Esophagus muscularis mucosa (tissue), 4 donors: ENCODE data around the gene ATP7A. TPM values are rescaled to one million over a fixed set of nuclear protein-coding genes. Genes with fewer than 3 reads are reported as not detected.
"Not testable (repeated sequence)": the region's sequence is repeated elsewhere in the genome, so short reads cannot be mapped to it uniquely, and the experiment has no call there.

ENCODE experiments used
- DNase-seq: peaks from one replicate; pipeline ENCODE4 v3.0.0-alpha.2; 2017; ENCODE audit errors: extremely low spot score
- H3K27ac ChIP-seq, 4 donors: fragments of 200-600 bp; sonication (generic); replicated peaks in 1 of 4; 1 replicate in 3 of 4; 2 replicates in 1 of 4; pipeline ENCODE4 v1.5.1; 2016 to 2019; ENCODE audit warnings: mild to moderate bottlenecking in 1 of 4
- H3K27me3 ChIP-seq, 4 donors: fragments of 200-600 bp; sonication (generic); one replicate each; pipeline versions ENCODE4 v1.5.1 to v1.6.0; 2016 to 2019
- H3K36me3 ChIP-seq, 4 donors: fragments of 200-600 bp; sonication (generic); one replicate each; pipeline ENCODE4 v1.5.1; 2016 to 2019
- H3K4me1 ChIP-seq, 4 donors: fragments of 200-600 bp; sonication (generic); one replicate each; pipeline ENCODE4 v1.5.1; 2016 to 2019
- H3K4me3 ChIP-seq, 4 donors: fragments of 200-600 bp; sonication (generic); 1 replicate in 2 of 4; 2 replicates in 2 of 4; pipeline ENCODE4 v1.5.1; 2016 to 2019; ENCODE audit warnings: mild to moderate bottlenecking in 4 of 4, moderate library complexity in 1 of 4
- H3K9me3 ChIP-seq, 4 donors: fragments of 200-600 bp; sonication (generic); 1 replicate in 3 of 4; 2 replicates in 1 of 4; pipeline ENCODE4 v1.5.1; 2016 to 2019
- CTCF ChIP-seq, 3 experiments: fragments of 200-600 bp in 2 of 3; fragments of 450-650 bp in 1 of 3; sonication (generic) in 2 of 3; IDR thresholded peaks; one replicate each; pipeline ENCODE4 v1.5.1; 2017 to 2019; ENCODE audit warnings: antibody characterized with exemption in 3 of 3, mild to moderate bottlenecking in 2 of 3, moderate library complexity in 1 of 3
- EP300 ChIP-seq: sonication (generic); formaldehyde crosslinking; IDR thresholded peaks from one replicate; pipeline ENCODE4 v1.6.1; 2017; ENCODE audit warnings: antibody characterized with exemption
- POLR2A ChIP-seq: fragments of 450-650 bp; IDR thresholded peaks from one replicate; pipeline ENCODE4 v1.6.1; 2017; ENCODE audit warnings: antibody characterized with exemption, moderate library complexity, mild to moderate bottlenecking, low read depth
- POLR2AphosphoS5 ChIP-seq, 2 donors: sonication (generic); formaldehyde crosslinking; IDR thresholded peaks; one replicate each; pipeline ENCODE4 v1.6.1; 2017; ENCODE audit warnings: antibody characterized with exemption in 2 of 2
- WGBS: methylation state at CpG from one replicate; pipeline ENCODE4 v1.1.5; 2018; 5-methylcytosine and 5-hydroxymethylcytosine counted together
- intact Hi-C: fragments of 100-400 bp; cut with DNase I; formaldehyde crosslinking; loops from one replicate; pipeline ENCODE4 v1.15.1; 2023
- total RNA-seq, 4 donors: library from RNA; depleted of rRNA; stranded (reverse); fragments of >200 nt; gene quantifications; one replicate each; pipeline versions ENCODE4 v1.1.0 to v1.2.1, GENCODE V29; 2016

ATP7A gene
- total RNA-seq, result 10 to 100 TPM; 10.7 to 14.1 (median 12.8) TPM

GRCh38 chrX:77910108-77910840 is at the start of gene ATP7A:
ATP7A (plus strand) TSS chrX:77910693; CDS start chrX:77971642, 60,949 bp downstream.
- Histone ChIP-seq H3K27me3 (peaks cover 0 to 7% (median 0%) of the 10 kb centered on the region in 4 donors), H3K9me3 (no peaks in the 10 kb centered on the region), H3K27ac (peak within 1 kb of the TSS; percentile 77 to 86 (median 81)), H3K4me3 (peak within 1 kb of the TSS; percentile 57 to 67 (median 62)), H3K36me3 (peaks cover 0 to 8% (median 3%) of the 10 kb centered on the region in 4 donors), H3K4me1 (peaks cover 0 to 20% (median 11%) of the 10 kb centered on the region in 4 donors)
- intact Hi-C loops, result loop anchor here (5.0 kb wide), 2 partner anchors 107 to 192 kb away; partner anchors contain the start of gene PGK1
- peak; percentile 95 for DNase-seq
- no peak for TF ChIP-seq POLR2A
- TF ChIP-seq POLR2AphosphoS5 (IDR thresholded peaks at IDR 0.05), result peak; percentile 75 to 82
- TF ChIP-seq EP300, result no peak
- peak; percentile 56 to 73 (median 61) for TF ChIP-seq CTCF (IDR thresholded peaks at IDR 0.05)
- 41% methylated on average over 31 of the region's 36 CpGs for WGBS

- TF ChIP-seq EP300, result no peak
- no peak for TF ChIP-seq CTCF (IDR thresholded peaks at IDR 0.05)
- TF ChIP-seq POLR2AphosphoS5 (IDR thresholded peaks at IDR 0.05), result no peak
- no peak for TF ChIP-seq POLR2A
- Histone ChIP-seq H3K9me3 (no peaks in the 10 kb centered on the region), H3K27me3 (no peaks in the 10 kb centered on the region), H3K4me3 (no peak overlapping the region), H3K4me1 (no peaks in the 10 kb centered on the region), H3K27ac (no peak overlapping the region), H3K36me3 (peaks cover 0 to 22% (median 0%) of the 10 kb centered on the region in 4 donors)
- no peak for DNase-seq
- intact Hi-C loops, result no loop called here
- 91% methylated on average over 8 of the region's 8 CpGs for WGBS
Observed at GRCh38 chrX:77875372-77875771, 35.1 kb upstream of the ATP7A start.

- 89% methylated on average over 4 of the region's 4 CpGs for WGBS
- H3K27ac ChIP-seq, H3K36me3 ChIP-seq, intact Hi-C loops, H3K4me1 ChIP-seq, H3K4me3 ChIP-seq, H3K27me3 ChIP-seq, DNase-seq, H3K9me3 ChIP-seq: not testable (repeated sequence)
Observed at GRCh38 chrX:77881418-77881817, 29.1 kb upstream of the ATP7A start.

- H3K9me3 ChIP-seq, result no peaks in the 10 kb centered on the region
- no peaks in the 10 kb centered on the region for H3K27me3 ChIP-seq
- no peak overlapping the region for H3K27ac ChIP-seq
- H3K4me1 ChIP-seq, result peaks cover 0 to 34% (median 13%) of the 10 kb centered on the region in 4 donors
- 93% methylated on average over 2 of the region's 2 CpGs for WGBS
- no peak for TF ChIP-seq CTCF (IDR thresholded peaks at IDR 0.05)
- TF ChIP-seq POLR2AphosphoS5 (IDR thresholded peaks at IDR 0.05), result no peak
- no peak for TF ChIP-seq EP300
- TF ChIP-seq POLR2A, result no peak
- intact Hi-C loops, result loop anchor here (10.0 kb wide), 1 partner anchor 108 kb away; the partner anchor contains the start of gene ATRX
- DNase-seq, result no peak
- H3K4me3 ChIP-seq, result no peak overlapping the region
- H3K36me3 ChIP-seq, result no peaks in the 10 kb centered on the region
Observed at GRCh38 chrX:77892887-77893286, 17.6 kb upstream of the ATP7A start.

- H3K4me3 ChIP-seq, result peak overlapping the region in 2 of 4 donors; percentile 64 to 71
- WGBS, result 71% methylated on average over 10 of the region's 10 CpGs
- H3K9me3 ChIP-seq, result no peaks in the 10 kb centered on the region
- H3K36me3 ChIP-seq, result no peaks in the 10 kb centered on the region
- no peak for TF ChIP-seq POLR2AphosphoS5 (IDR thresholded peaks at IDR 0.05)
- TF ChIP-seq POLR2A, result no peak
- no peak for TF ChIP-seq EP300
- no peak for TF ChIP-seq CTCF (IDR thresholded peaks at IDR 0.05)
- no peaks in the 10 kb centered on the region for H3K27me3 ChIP-seq
- H3K27ac ChIP-seq, result no peak overlapping the region
- no peak for DNase-seq
- H3K4me1 ChIP-seq, result peaks cover 0 to 34% (median 13%) of the 10 kb centered on the region in 4 donors
- intact Hi-C loops, result loop anchor here (10.0 kb wide), 1 partner anchor 109 kb away; the partner anchor contains the start of gene ATRX
Observed at GRCh38 chrX:77893713-77894112, 16.8 kb upstream of the ATP7A start.
